ENCODE measurements around the gene LEMD2. TPM values are rescaled to one million over a fixed set of nuclear protein-coding genes. Genes with fewer than 3 reads are reported as not detected.
A peak's percentile ranks its signal among the peaks of the same experiment; 100 is the strongest.

The LEMD2 gene
- total RNA-seq, 1 experiment from 2014 or later: 74.6 TPM

DNA sequence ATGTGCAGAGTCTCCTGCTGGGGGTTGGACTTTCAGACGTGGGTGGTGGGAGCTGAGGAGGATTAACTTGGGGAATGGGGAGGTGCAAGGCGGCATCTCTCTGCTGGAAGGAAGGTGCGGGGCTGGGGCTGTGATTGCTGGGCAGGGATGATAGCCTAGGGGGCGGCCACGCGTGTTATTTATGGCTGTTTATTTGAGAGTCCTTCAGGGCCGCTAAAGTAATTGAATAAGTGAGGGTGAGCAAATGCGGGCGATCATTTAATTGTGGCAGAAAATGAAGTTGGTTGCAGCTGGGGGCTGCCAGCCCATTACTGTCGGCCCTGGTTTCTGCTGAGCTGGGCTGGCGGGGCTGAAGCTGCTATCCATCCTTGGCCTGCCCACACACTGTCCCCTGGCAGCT lies 34.7 kb downstream of the LEMD2 start:
- DNase-seq: no peak
- no peaks in the 10 kb centered on the region for H3K27me3 ChIP-seq (ENCODE audit: control insufficient read depth, insufficient read depth, low read length)
- no peaks in the 10 kb centered on the region for H3K36me3 ChIP-seq (replicated peaks; ENCODE audit: control insufficient read depth, insufficient read depth, low read length)
- no peak overlapping the region for H3K4me3 ChIP-seq (ENCODE audit: insufficient read depth, low read depth, low read length)

DNA sequence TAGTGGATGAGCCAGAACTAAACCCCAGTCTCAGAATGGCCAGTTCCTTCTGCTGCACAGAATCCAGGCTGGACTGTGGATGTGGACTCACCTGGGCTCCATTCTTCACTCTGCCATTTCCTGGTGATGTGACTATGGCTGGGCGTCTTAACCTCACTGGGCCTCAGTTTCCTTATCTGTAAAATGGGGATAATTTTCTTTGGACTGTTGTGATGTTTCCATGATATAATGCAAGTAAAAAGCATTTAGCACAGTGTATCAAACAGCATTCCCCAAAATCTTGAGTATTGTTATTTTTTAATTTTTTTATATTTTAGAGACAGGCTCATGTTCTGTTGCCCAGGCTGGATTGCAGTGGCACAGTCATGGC lies 36.3 kb downstream of the LEMD2 start:
- no peak for DNase-seq
- Histone ChIP-seq H3K4me3 (ENCODE audit: insufficient read depth, low read depth, low read length) (no peak overlapping the region), H3K27me3 (ENCODE audit: control insufficient read depth, insufficient read depth, low read length) (no peaks in the 10 kb centered on the region), H3K36me3 (replicated peaks; ENCODE audit: control insufficient read depth, insufficient read depth, low read length) (no peaks in the 10 kb centered on the region)

- DNase-seq: no peak
- Histone ChIP-seq H3K27me3 (ENCODE audit: control insufficient read depth, insufficient read depth, low read length) (no peaks in the 10 kb centered on the region), H3K36me3 (replicated peaks; ENCODE audit: control insufficient read depth, insufficient read depth, low read length) (no peaks in the 10 kb centered on the region), H3K4me3 (ENCODE audit: insufficient read depth, low read depth, low read length) (no peak overlapping the region)
Measured at GRCh38 chr6:33751771-33752645, 36.9 kb downstream of the LEMD2 start.

DNA sequence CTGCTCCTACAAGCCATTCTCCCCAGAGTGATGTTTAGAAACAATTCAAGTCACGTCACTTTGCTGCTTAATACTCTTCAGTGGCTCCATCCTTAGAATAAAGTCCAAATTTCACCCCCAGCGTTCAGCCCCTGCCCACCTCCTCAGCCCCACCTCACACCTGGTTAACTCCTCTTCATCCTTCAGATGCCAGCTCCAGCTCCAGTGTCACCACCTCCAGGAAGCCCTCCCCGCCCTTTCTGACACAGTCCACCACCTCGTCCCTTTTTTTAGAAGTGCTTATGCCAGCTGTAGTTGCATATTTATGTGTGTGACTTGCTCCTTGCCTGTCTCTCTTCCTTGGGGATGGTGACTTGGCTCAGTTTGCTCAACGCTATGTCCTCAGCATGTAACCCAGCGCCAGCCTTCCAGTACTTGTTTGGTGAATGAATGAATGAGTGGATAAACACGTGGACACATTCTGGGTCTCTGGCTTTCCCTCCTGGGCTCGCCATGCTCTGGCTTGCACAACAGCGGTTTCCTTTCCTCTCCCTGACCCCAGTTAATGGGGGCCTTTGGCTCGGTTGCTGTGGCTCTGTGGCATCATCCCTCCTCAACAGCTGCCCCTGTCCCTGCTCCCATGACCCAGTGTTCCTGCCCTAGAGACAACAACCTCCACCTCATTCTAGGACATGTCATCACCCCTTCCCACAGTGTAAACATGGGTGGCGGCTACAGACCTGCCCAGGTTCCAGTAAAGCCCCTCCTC lies 38.5 kb downstream of the LEMD2 start:
- DNase-seq: no peak
- Histone ChIP-seq H3K27me3 (ENCODE audit: control insufficient read depth, insufficient read depth, low read length) (no peaks in the 10 kb centered on the region; the same call in 1 of the 2 replicates), H3K4me3 (ENCODE audit: insufficient read depth, low read depth, low read length) (no peak overlapping the region), H3K36me3 (replicated peaks; ENCODE audit: control insufficient read depth, insufficient read depth, low read length) (no peaks in the 10 kb centered on the region)

DNA sequence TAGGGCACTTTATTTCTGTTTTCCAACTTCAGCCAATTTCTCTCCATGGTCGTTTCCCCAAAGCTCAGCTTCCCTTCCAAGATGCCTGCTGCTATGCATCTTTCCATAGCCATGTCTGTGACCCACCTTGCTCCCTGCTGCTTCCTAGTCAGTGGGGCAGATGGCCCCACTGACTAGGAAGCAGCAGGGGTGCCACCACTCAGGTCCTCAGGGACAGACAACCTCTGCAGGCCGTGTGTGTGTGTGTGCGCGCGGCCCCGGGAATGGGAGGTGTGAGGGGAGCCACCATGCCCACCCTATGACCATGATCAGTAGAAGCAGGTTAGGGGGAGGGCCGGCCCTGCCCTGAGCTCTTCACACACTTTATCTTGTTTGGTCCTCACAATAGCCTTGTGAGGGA lies 39.5 kb downstream of the LEMD2 start:
- Histone ChIP-seq H3K27me3 (ENCODE audit: control insufficient read depth, insufficient read depth, low read length) (no peaks in the 10 kb centered on the region; the same call in 1 of the 2 replicates), H3K36me3 (replicated peaks; ENCODE audit: control insufficient read depth, insufficient read depth, low read length) (no peaks in the 10 kb centered on the region), H3K4me3 (ENCODE audit: insufficient read depth, low read depth, low read length) (no peak overlapping the region)
- no peak for DNase-seq

- Histone ChIP-seq H3K27me3 (ENCODE audit: control insufficient read depth, insufficient read depth, low read length) (no peaks in the 10 kb centered on the region; the same call in 1 of the 2 replicates), H3K4me3 (ENCODE audit: insufficient read depth, low read depth, low read length) (no peak overlapping the region), H3K36me3 (replicated peaks; ENCODE audit: control insufficient read depth, insufficient read depth, low read length) (no peaks in the 10 kb centered on the region)
- peak; percentile 68 for DNase-seq
Measured at GRCh38 chr6:33748841-33749240, 40.1 kb downstream of the LEMD2 start.

GRCh38 chr6:33747823-33748222 lies 41.1 kb downstream of the LEMD2 start:
- Histone ChIP-seq H3K27me3 (ENCODE audit: control insufficient read depth, insufficient read depth, low read length) (no peaks in the 10 kb centered on the region; the same call in 1 of the 2 replicates), H3K4me3 (ENCODE audit: insufficient read depth, low read depth, low read length) (no peak overlapping the region), H3K36me3 (replicated peaks; ENCODE audit: control insufficient read depth, insufficient read depth, low read length) (no peaks in the 10 kb centered on the region)
- no peak for DNase-seq

GRCh38 chr6:33746651-33747100 lies 42.3 kb downstream of the LEMD2 start, which contains the start of gene IP6K3:
Gene IP6K3 (minus strand): TSS chr6:33746905. CDS start chr6:33735476, 11,429 bp downstream.
- H3K27me3 ChIP-seq (ENCODE audit: control insufficient read depth, insufficient read depth, low read length): no peaks in the 10 kb centered on the region; the same call in 1 of the 2 replicates
- no peak within 1 kb of the TSS for H3K4me3 ChIP-seq (ENCODE audit: insufficient read depth, low read depth, low read length)
- H3K36me3 ChIP-seq (replicated peaks; ENCODE audit: control insufficient read depth, insufficient read depth, low read length): no peaks in the 10 kb centered on the region
- peak; percentile 70 for DNase-seq

- no peak overlapping the region for H3K4me3 ChIP-seq (ENCODE audit: insufficient read depth, low read depth, low read length)
- DNase-seq: peak; percentile 87
- H3K36me3 ChIP-seq (replicated peaks; ENCODE audit: control insufficient read depth, insufficient read depth, low read length): no peaks in the 10 kb centered on the region
Measured at GRCh38 chr6:33746036-33746600, 42.8 kb downstream of the LEMD2 start.

DNA sequence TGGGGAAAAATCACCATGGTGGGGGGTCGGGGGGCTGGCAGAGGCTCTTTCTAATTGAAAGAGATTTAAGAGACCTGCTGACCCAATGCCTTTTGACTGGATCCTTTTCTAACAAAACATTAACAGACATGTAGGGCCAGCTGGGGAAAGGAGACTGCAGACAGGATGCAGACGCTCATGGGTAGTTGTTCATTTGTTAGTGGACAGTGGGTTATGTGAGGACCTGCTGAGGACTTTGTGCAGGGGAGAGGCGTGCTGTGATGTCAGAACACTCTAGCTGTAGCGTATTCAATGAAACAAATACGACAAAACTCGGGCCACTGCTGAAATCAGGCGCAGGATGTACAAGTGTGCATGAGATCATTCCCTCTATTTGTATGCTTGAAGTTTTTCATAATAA lies 43.4 kb downstream of the LEMD2 start:
- Histone ChIP-seq H3K4me3 (ENCODE audit: insufficient read depth, low read depth, low read length) (no peak overlapping the region), H3K36me3 (replicated peaks; ENCODE audit: control insufficient read depth, insufficient read depth, low read length) (no peaks in the 10 kb centered on the region), H3K27me3 (ENCODE audit: control insufficient read depth, insufficient read depth, low read length) (no peaks in the 10 kb centered on the region; the same call in 1 of the 2 replicates)
- DNase-seq: no peak

More at GRCh38 chr6:33746036-33746600, 42.8 kb downstream of the LEMD2 start:
- no peaks in the 10 kb centered on the region; the same call in 1 of the 2 replicates for H3K27me3 ChIP-seq (ENCODE audit: control insufficient read depth, insufficient read depth, low read length)

GRCh38 chr6:33744895-33745546 lies 43.9 kb downstream of the LEMD2 start:
- Histone ChIP-seq H3K27me3 (ENCODE audit: control insufficient read depth, insufficient read depth, low read length) (no peaks in the 10 kb centered on the region; the same call in 1 of the 2 replicates), H3K36me3 (replicated peaks; ENCODE audit: control insufficient read depth, insufficient read depth, low read length) (no peaks in the 10 kb centered on the region), H3K4me3 (ENCODE audit: insufficient read depth, low read depth, low read length) (no peak overlapping the region)
- peak; percentile 74 for DNase-seq

DNA sequence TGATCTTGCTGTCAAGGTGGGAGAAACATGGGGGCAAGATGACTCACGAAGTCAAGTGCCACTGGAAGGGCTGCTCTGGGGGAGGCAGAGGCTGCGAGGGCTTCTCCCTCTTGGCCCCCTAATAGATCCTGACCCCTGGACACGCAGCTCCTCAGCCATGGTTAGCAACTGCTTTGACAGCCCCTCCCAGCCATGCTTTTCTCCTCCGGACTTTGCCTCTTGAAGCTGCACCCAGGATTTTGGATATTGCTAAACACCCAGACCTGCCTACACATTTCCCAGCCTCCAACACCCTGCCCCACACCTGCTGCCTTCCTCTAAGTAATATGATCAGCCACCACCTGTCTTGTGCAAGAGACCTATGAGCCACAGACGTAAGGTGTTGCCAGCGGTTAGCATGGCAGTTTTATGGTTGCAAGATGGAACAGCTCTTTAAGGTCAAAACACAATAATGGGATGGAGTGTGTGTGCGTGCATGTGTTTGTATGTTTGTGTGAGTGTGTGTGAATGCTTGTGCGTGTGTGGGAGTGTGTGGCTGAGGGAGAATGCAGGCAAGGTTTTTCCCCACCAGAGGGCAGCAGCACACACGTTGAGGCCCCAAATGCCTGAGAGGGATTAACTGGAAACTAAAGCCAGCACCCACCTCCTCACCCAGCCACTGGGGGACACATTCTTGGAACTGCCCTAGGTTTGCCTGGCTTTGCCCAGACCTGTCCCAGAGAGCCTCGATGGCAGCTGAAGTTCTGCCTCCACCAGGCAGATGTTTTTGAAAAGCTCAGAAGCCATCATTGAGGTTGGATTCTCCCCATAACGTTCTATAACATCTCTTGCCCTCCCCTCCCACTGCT lies 44.7 kb downstream of the LEMD2 start:
- no peak overlapping the region for H3K4me3 ChIP-seq (ENCODE audit: insufficient read depth, low read depth, low read length)
- no peaks in the 10 kb centered on the region for H3K36me3 ChIP-seq (replicated peaks; ENCODE audit: control insufficient read depth, insufficient read depth, low read length)
- DNase-seq: peak; percentile 94
- no peaks in the 10 kb centered on the region; the same call in 1 of the 2 replicates for H3K27me3 ChIP-seq (ENCODE audit: control insufficient read depth, insufficient read depth, low read length)

GRCh38 chr6:33742837-33743236 lies 46.1 kb downstream of the LEMD2 start:
- no peak overlapping the region for H3K4me3 ChIP-seq (ENCODE audit: insufficient read depth, low read depth, low read length)
- DNase-seq: peak; percentile 75
- no peaks in the 10 kb centered on the region; the same call in 1 of the 2 replicates for H3K27me3 ChIP-seq (ENCODE audit: control insufficient read depth, insufficient read depth, low read length)
- H3K36me3 ChIP-seq (replicated peaks; ENCODE audit: control insufficient read depth, insufficient read depth, low read length): no peaks in the 10 kb centered on the region

All from H7 (cell line).